Activated T-cell treated with anti-CD3 and anti-CD28 coated beads, Interleukin-2, amount 50 U/mL, for 4 hours (primary cell): ENCODE data around the gene FAXDC2. TPM values are rescaled to one million over a fixed set of nuclear protein-coding genes. Genes with fewer than 3 reads are reported as not detected.
"Not testable (repeated sequence)": the region's sequence is repeated elsewhere in the genome, so short reads cannot be mapped to it uniquely, and the experiment has no call there.

ENCODE experiments used
- ATAC-seq, 2 donors: fragments of 200-7000 bp; cut with Tn5 transposase; one replicate each; pipeline ENCODE4 v1.10.0; 2021
- DNase-seq: peaks from one replicate; pipeline ENCODE4 v3.0.0-alpha.2; 2020
- H3K27me3 Mint-ChIP-seq: one replicate; pipeline ENCODE4 v1.8.0; 2021; ENCODE audit warnings: low read depth, mixed read lengths
- H3K36me3 Mint-ChIP-seq: one replicate; pipeline ENCODE4 v1.8.0; 2022; ENCODE audit warnings: mixed read lengths; ENCODE audit not compliant: insufficient read depth
- H3K4me1 Mint-ChIP-seq: one replicate; pipeline ENCODE4 v1.8.0; 2021; ENCODE audit warnings: low read depth, mixed read lengths
- H3K4me3 Mint-ChIP-seq: one replicate; pipeline ENCODE4 v1.8.0; 2021; ENCODE audit warnings: mild to moderate bottlenecking, moderate library complexity, mixed read lengths
- H3K9me3 Mint-ChIP-seq: one replicate; pipeline ENCODE4 v1.8.0; 2021; ENCODE audit warnings: mixed read lengths
- total RNA-seq, 3 donors: library from RNA; stranded (reverse); gene quantifications; one replicate each; pipeline ENCODE4 v1.2.1, GENCODE V29; 2021

The FAXDC2 gene
- total RNA-seq, 3 donors from 2014 or later = 0.40 TPM; not detected in 2

- Mint-ChIP-seq H3K9me3 (no peaks in the 10 kb centered on the region), H3K36me3 (peaks cover 18% of the 10 kb centered on the region), H3K4me1 (peaks cover 36% of the 10 kb centered on the region), H3K27me3 (no peaks in the 10 kb centered on the region), H3K4me3 (peak overlapping the region; percentile 24)
- ATAC-seq (peak; percentile 81 to 87), DNase-seq (peak; percentile 13)
Observed at GRCh38 chr5:154829589-154830218, 20.7 kb downstream of the FAXDC2 start.

DNA sequence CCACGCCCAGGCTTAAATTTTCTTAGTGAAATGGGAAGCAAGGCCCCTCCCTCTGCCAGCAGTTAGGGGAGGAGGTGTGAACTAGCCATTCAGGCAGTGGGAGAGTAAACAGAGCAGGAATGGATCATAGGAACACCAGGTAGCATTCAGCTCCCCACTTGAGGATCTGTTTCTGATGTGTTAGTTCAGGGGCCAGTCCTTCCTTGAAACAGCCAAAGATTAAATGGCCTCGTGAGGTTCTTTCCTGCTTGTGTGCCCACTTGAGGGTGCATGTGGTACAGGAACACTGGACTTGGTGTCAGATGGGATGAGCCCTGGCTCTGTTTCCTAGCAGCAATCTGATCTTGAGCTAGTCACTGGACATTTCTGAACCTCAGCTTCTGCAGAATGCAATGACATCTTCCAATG lies 21.2 kb downstream of the FAXDC2 start:
- Mint-ChIP-seq H3K9me3 (no peaks in the 10 kb centered on the region), H3K36me3 (peaks cover 23% of the 10 kb centered on the region), H3K27me3 (no peaks in the 10 kb centered on the region), H3K4me1 (peaks cover 36% of the 10 kb centered on the region), H3K4me3 (no peak overlapping the region)
- no peak for ATAC-seq
- DNase-seq = no peak

DNA sequence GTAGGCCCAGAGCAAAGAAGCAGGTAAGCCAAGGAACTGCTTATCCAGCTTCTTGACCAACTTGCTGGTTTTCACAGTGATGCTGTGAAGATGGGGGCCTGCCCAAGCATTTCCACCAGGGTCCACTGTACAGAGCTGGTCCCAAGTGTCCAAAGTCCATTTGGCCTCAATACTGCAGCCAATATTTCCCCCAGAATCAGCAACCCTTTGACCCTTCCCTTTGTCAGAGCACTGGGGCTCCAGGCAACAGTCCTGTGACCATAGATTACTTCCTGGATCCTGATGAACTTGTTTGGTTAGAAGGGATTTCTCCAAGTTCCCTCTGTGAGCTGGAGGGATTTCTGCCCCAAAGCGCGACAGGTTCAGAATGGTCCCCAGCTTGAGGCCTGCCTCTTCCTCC lies 26.3 kb downstream of the FAXDC2 start:
- no peaks in the 10 kb centered on the region for H3K9me3 Mint-ChIP-seq
- no peak for DNase-seq
- no peaks in the 10 kb centered on the region for H3K27me3 Mint-ChIP-seq
- H3K36me3 Mint-ChIP-seq = peaks cover 23% of the 10 kb centered on the region
- no peak for ATAC-seq
- H3K4me1 Mint-ChIP-seq = peaks cover 29% of the 10 kb centered on the region
- H3K4me3 Mint-ChIP-seq = no peak overlapping the region

- Mint-ChIP-seq H3K36me3 (peaks cover 27% of the 10 kb centered on the region), H3K4me3 (no peak overlapping the region), H3K9me3 (no peaks in the 10 kb centered on the region), H3K27me3 (no peaks in the 10 kb centered on the region), H3K4me1 (peaks cover 29% of the 10 kb centered on the region)
- DNase-seq (no peak), ATAC-seq (no peak)
Observed at GRCh38 chr5:154823605-154824004, 26.8 kb downstream of the FAXDC2 start.

GRCh38 chr5:154822896-154823295 lies 27.5 kb downstream of the FAXDC2 start:
- not testable (repeated sequence) for H3K4me3 Mint-ChIP-seq, H3K27me3 Mint-ChIP-seq, DNase-seq, ATAC-seq, H3K9me3 Mint-ChIP-seq
- Mint-ChIP-seq H3K36me3 (peaks cover 25% of the 10 kb centered on the region), H3K4me1 (peaks cover 23% of the 10 kb centered on the region)

DNA sequence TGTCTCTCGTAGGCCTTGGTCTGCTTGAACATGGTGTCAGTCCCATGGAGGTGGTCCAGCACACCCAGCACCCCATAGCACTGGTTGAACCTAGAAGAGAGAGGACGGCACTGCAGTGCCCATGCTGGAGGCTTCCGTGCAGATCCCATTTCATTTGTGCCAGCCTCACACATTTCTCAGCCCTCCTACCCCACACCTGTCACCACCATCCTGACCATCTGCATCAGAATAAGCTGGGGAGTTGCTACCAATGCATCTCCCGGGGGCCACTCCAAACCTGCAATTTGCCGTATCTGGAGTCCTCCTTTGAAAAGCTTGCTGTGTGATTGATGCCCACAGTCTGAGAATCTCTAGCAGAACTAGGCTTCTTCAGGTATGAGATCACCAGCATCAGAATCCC lies 30.0 kb downstream of the FAXDC2 start:
- Mint-ChIP-seq H3K36me3 (peaks cover 30% of the 10 kb centered on the region), H3K4me1 (peaks cover 17% of the 10 kb centered on the region), H3K4me3 (no peak overlapping the region), H3K9me3 (no peaks in the 10 kb centered on the region), H3K27me3 (no peaks in the 10 kb centered on the region)
- ATAC-seq (no peak), DNase-seq (no peak)

GRCh38 chr5:154819546-154819945 lies 30.9 kb downstream of the FAXDC2 start:
- H3K4me3 Mint-ChIP-seq = no peak overlapping the region
- no peaks in the 10 kb centered on the region for H3K9me3 Mint-ChIP-seq
- DNase-seq (no peak), ATAC-seq (no peak)
- peaks cover 37% of the 10 kb centered on the region for H3K36me3 Mint-ChIP-seq
- peaks cover 17% of the 10 kb centered on the region for H3K4me1 Mint-ChIP-seq
- no peaks in the 10 kb centered on the region for H3K27me3 Mint-ChIP-seq

GRCh38 chr5:154818471-154819116 lies 31.8 kb downstream of the FAXDC2 start:
- ATAC-seq (no peak), DNase-seq (no peak)
- Mint-ChIP-seq H3K9me3 (no peaks in the 10 kb centered on the region), H3K4me3 (no peak overlapping the region), H3K36me3 (peaks cover 36% of the 10 kb centered on the region), H3K27me3 (no peaks in the 10 kb centered on the region), H3K4me1 (peaks cover 20% of the 10 kb centered on the region)

DNA sequence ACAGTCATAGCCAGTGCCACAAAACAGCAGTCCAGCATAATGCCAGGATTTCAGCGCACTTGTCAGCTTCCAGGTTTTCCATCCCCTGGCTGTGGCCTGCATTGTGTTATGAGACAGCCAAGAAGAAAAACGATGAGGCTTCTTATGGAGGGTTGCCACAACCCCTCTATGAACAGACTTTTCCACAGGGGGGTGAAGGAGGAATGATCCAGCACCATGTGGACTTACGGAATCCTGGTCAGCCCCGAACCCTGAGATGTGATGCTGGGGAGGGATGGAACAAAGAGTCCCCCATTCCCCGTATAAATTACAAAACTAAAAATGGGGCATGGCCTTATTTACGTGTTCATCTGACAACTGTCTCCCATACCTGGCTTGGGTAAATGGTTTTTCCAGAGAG lies 32.6 kb downstream of the FAXDC2 start:
- no peak for DNase-seq
- H3K4me3 Mint-ChIP-seq = no peak overlapping the region
- ATAC-seq = no peak
- peaks cover 36% of the 10 kb centered on the region for H3K36me3 Mint-ChIP-seq
- no peaks in the 10 kb centered on the region for H3K9me3 Mint-ChIP-seq
- peaks cover 28% of the 10 kb centered on the region for H3K4me1 Mint-ChIP-seq
- no peaks in the 10 kb centered on the region for H3K27me3 Mint-ChIP-seq

- H3K9me3 Mint-ChIP-seq = no peaks in the 10 kb centered on the region
- H3K4me3 Mint-ChIP-seq = no peak overlapping the region
- peaks cover 39% of the 10 kb centered on the region for H3K36me3 Mint-ChIP-seq
- no peak for DNase-seq
- no peak for ATAC-seq
- peaks cover 35% of the 10 kb centered on the region for H3K4me1 Mint-ChIP-seq
- no peaks in the 10 kb centered on the region for H3K27me3 Mint-ChIP-seq
Observed at GRCh38 chr5:154816891-154817492, 33.4 kb downstream of the FAXDC2 start.

DNA sequence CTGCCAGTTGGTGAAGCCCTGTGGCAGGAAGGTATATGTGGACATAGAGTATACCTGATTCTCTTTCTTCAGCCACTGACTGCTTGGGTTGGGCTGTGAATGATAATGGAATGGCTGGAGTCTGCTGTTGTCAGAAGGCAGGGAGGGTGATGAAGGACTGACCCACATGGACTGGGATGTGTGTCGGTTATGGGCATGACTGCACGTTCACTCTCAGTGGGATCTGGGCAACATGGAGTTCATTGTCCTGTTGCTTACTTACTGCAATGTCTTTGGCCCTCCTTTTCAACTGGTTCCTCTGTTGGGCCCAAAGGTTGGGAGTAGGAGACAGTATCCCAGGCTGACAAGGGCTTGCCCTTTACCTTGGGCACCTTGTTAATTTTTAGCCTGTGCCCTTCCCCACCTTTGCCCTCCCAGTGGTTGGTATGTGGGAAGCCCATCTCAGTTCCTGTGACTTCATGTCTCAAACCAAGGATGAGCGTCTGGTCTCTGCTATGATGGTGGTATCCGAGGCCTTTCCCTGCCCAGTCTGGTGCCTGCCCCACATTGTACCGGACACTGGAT lies 34.6 kb downstream of the FAXDC2 start:
- ATAC-seq (no peak), DNase-seq (no peak)
- H3K9me3 Mint-ChIP-seq = no peaks in the 10 kb centered on the region
- H3K4me3 Mint-ChIP-seq = no peak overlapping the region
- no peaks in the 10 kb centered on the region for H3K27me3 Mint-ChIP-seq
- peaks cover 32% of the 10 kb centered on the region for H3K4me1 Mint-ChIP-seq
- peaks cover 44% of the 10 kb centered on the region for H3K36me3 Mint-ChIP-seq

DNA sequence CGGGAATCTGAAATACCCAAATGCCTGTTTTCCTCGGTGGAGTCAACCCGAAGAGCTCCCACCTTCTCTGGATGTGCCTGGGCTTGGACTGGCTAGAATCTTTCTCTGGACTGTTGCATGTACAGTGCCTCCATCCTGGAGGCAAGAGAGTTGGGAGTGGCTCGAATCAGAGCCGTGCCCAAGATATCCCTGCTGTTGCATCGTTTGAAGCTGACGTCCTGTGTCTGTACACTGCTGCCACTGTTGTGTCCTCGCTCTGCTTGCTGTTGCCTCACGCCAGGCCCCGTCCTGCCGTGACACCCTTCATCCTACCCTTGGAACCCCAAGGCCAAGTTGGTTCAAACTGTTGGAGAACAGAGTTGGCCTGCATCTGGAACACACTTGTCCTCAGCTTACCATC lies 35.4 kb downstream of the FAXDC2 start:
- Mint-ChIP-seq H3K9me3 (no peaks in the 10 kb centered on the region), H3K27me3 (no peaks in the 10 kb centered on the region), H3K36me3 (peaks cover 44% of the 10 kb centered on the region), H3K4me3 (no peak overlapping the region), H3K4me1 (peaks cover 32% of the 10 kb centered on the region)
- DNase-seq = no peak
- no peak for ATAC-seq

DNA sequence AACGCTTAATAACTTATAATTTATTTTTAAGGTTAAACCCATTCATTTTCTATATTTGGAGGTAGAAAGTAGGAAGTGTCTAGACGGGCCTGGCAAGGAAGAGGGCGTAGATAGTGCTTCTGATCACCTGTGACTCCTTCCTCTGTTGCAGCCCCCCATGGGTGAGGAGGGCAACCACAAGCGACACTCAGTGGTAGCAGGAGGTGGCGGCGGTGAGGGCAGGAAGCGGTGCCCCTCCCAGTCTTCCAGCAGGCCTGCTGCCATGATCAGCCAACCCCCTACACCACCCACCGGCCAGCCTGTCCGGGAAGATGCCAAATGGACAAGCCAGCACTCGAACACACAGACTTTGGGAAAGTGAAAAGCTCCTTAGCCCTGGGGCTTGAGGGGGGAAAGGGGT lies 36.7 kb downstream of the FAXDC2 start:
- Mint-ChIP-seq H3K36me3 (peaks cover 46% of the 10 kb centered on the region), H3K27me3 (no peaks in the 10 kb centered on the region), H3K4me3 (no peak overlapping the region), H3K9me3 (no peaks in the 10 kb centered on the region), H3K4me1 (peaks cover 25% of the 10 kb centered on the region)
- ATAC-seq (peak; percentile 50 to 59), DNase-seq (peak; percentile 24)

GRCh38 chr5:154813158-154813557 lies 37.2 kb downstream of the FAXDC2 start:
- Mint-ChIP-seq H3K4me1 (peaks cover 23% of the 10 kb centered on the region), H3K4me3 (no peak overlapping the region), H3K36me3 (peaks cover 50% of the 10 kb centered on the region), H3K9me3 (no peaks in the 10 kb centered on the region), H3K27me3 (no peaks in the 10 kb centered on the region)
- ATAC-seq = no peak
- DNase-seq = no peak
